DOHH2 (cell line): ENCODE results near the gene PPFIA1.

Experiments used
- H3F3A ChIP-seq: fragments of 200-600 bp; sonication (generic), shearing (Covaris generic); 2 replicates; pipeline ENCODE4 v1.6.0; 2016; ENCODE audit warnings: antibody characterized with exemption, mild to moderate bottlenecking; ENCODE audit not compliant: control insufficient read depth, insufficient read depth
- H3K27ac ChIP-seq: fragments of 200-600 bp; sonication (generic); 2 replicates; pipeline ENCODE4 v1.5.1; 2014; ENCODE audit warnings: low read depth, mild to moderate bottlenecking, low read length, moderate library complexity
- H3K27me3 ChIP-seq: fragments of 200-600 bp; sonication (generic); 2 replicates; pipeline ENCODE4 v1.6.1; 2014; ENCODE audit warnings: mild to moderate bottlenecking, low read length, mixed read lengths; ENCODE audit not compliant: control insufficient read depth
- H3K36me3 ChIP-seq: fragments of 200-600 bp; sonication (generic); 2 replicates; pipeline ENCODE4 v1.6.1; 2014; ENCODE audit warnings: mild to moderate bottlenecking, low read length, moderate library complexity, mixed read lengths; ENCODE audit not compliant: control insufficient read depth
- H3K4me1 ChIP-seq: fragments of 200-600 bp; sonication (generic); 2 replicates; pipeline ENCODE4 v1.6.1; 2014; ENCODE audit warnings: mild to moderate bottlenecking, low read length, mixed read lengths; ENCODE audit not compliant: control insufficient read depth
- H3K4me2 ChIP-seq: fragments of 200-600 bp; sonication (generic); 2 replicates; pipeline ENCODE4 v1.6.0; 2014; ENCODE audit warnings: mild to moderate bottlenecking, low read length, moderate library complexity
- H3K4me3 ChIP-seq: fragments of 200-600 bp; sonication (generic); 2 replicates; pipeline ENCODE4 v1.5.1; 2014; ENCODE audit warnings: mild to moderate bottlenecking, low read length, mixed read lengths
- H3K79me2 ChIP-seq: fragments of 200-600 bp; sonication (generic); 2 replicates; pipeline ENCODE4 v1.6.1; 2014; ENCODE audit warnings: mild to moderate bottlenecking, low read length, mixed read lengths; ENCODE audit not compliant: control insufficient read depth
- H3K9me2 ChIP-seq: fragments of 200-600 bp; sonication (generic); replicated peaks from 2 replicates; pipeline ENCODE4 v1.6.1; 2014; ENCODE audit warnings: mild to moderate bottlenecking, low read length, mixed read lengths; ENCODE audit not compliant: control insufficient read depth
- H3K9me3 ChIP-seq: fragments of 200-600 bp; sonication (generic); 2 replicates; pipeline ENCODE4 v1.6.1; 2014; ENCODE audit warnings: antibody characterized with exemption, low read length, mixed read lengths; ENCODE audit not compliant: control insufficient read depth, insufficient read depth
- H4K20me1 ChIP-seq: fragments of 200-600 bp; sonication (generic); 2 replicates; pipeline ENCODE4 v1.6.0; 2014; ENCODE audit warnings: low read depth, mild to moderate bottlenecking, antibody characterized with exemption, low read length, moderate library complexity; ENCODE audit not compliant: control insufficient read depth, insufficient read depth
- CTCF ChIP-seq: fragments of 200-600 bp; sonication (generic); IDR thresholded peaks from one replicate; pipeline ENCODE4 v1.5.1; 2014; ENCODE audit warnings: antibody characterized with exemption, mild to moderate bottlenecking, low read depth, low read length; ENCODE audit not compliant: poor library complexity, severe bottlenecking
- EZH2phosphoT487 ChIP-seq: fragments of 200-600 bp; sonication (generic); IDR thresholded peaks from 2 replicates; pipeline ENCODE4 v1.6.1; 2017; ENCODE audit warnings: borderline replicate concordance, mild to moderate bottlenecking, antibody characterized with exemption, low read length, moderate library complexity, mixed read lengths

PPFIA1 gene

GRCh38 chr11:70250876-70251658 lies 19.4 kb upstream of the PPFIA1 start:
- no peaks in the 10 kb centered on the region for H3K9me2 ChIP-seq
- H3F3A ChIP-seq = no peaks in the 10 kb centered on the region
- H3K4me3 ChIP-seq = no peak overlapping the region
- peaks cover 3% of the 10 kb centered on the region; the same call in 1 of the 2 replicates for H3K27me3 ChIP-seq
- peaks cover 8% of the 10 kb centered on the region for H3K4me1 ChIP-seq
- no peak overlapping the region for H3K4me2 ChIP-seq
- H3K79me2 ChIP-seq = no peaks in the 10 kb centered on the region
- no peak overlapping the region for H3K27ac ChIP-seq
- no peak for TF ChIP-seq CTCF
- no peak for TF ChIP-seq EZH2phosphoT487
- no peaks in the 10 kb centered on the region for H3K36me3 ChIP-seq
- H4K20me1 ChIP-seq = no peaks in the 10 kb centered on the region
- H3K9me3 ChIP-seq = no peaks in the 10 kb centered on the region

DNA sequence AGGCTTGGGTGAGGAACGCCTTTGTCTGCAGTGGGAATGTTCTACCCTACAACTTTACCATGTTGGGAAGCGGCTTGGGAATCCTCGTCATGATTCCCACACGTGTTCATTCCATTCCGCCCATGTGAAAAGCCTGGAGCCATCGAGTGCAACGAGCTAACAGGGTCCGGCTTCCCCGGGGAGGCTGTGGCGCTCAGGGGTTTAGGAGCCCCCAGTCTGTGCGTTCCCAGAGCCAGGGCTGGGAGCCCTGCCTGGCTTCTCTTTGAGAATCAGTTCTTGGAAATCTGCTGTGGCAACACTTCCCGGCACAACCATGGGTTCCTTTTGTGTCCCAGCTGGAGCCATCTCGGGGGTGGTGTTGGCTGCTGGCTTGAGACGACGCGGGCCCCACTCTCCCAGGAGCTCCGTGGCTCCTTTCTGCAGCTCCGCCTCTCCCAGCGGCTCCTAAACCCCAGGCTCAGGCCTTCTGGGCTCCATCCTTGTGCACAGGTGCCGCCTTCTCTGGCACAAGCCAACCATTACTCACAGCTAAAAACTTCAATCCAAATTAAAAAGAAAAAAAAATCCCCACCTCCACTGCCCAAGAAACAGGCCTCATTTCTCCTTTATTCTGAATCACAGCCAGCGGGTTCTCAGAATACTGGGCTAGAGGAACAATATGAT lies 18.7 kb upstream of the PPFIA1 start:
- Histone ChIP-seq H3K27me3 (peaks cover 3% of the 10 kb centered on the region; the same call in 1 of the 2 replicates), H3K4me2 (no peak overlapping the region), H3F3A (no peaks in the 10 kb centered on the region), H3K79me2 (no peaks in the 10 kb centered on the region), H3K4me3 (no peak overlapping the region), H4K20me1 (no peaks in the 10 kb centered on the region), H3K9me3 (no peaks in the 10 kb centered on the region), H3K27ac (no peak overlapping the region), H3K9me2 (no peaks in the 10 kb centered on the region), H3K4me1 (peaks cover 8% of the 10 kb centered on the region), H3K36me3 (no peaks in the 10 kb centered on the region)
- TF ChIP-seq EZH2phosphoT487 (no peak), CTCF (no peak)

DNA sequence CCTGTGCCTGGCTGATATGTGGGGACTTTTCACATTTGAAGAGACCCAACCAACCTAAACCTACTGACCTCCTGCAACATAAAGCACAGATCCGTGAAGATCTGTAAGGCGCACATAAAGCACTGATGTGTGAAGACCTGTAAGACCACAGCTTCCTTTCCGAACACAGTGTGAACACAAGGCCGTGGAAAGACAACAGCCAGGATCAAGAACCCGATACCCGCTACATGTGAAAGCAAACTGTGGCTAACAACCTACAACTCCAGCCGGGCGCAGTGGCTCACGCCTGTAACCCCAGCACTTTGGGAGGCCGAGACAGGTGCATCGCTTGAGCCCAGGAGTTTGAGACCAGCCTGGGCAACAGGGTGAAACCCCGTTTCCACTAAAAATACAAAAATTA lies 17.6 kb upstream of the PPFIA1 start:
- no peak overlapping the region for H3K4me3 ChIP-seq
- peaks cover 3% of the 10 kb centered on the region; the same call in 1 of the 2 replicates for H3K27me3 ChIP-seq
- TF ChIP-seq EZH2phosphoT487 (no peak), CTCF (no peak)
- H3K4me2 ChIP-seq = no peak overlapping the region
- no peak overlapping the region for H3K27ac ChIP-seq
- no peaks in the 10 kb centered on the region for H3F3A ChIP-seq
- no peaks in the 10 kb centered on the region for H3K9me3 ChIP-seq
- H3K36me3 ChIP-seq = no peaks in the 10 kb centered on the region
- H3K4me1 ChIP-seq = peaks cover 8% of the 10 kb centered on the region
- H3K79me2 ChIP-seq = no peaks in the 10 kb centered on the region
- no peaks in the 10 kb centered on the region for H4K20me1 ChIP-seq
- no peaks in the 10 kb centered on the region for H3K9me2 ChIP-seq
